CD14-positive monocyte (primary cell): ENCODE results near the gene POC1B. TPM values are rescaled to one million over a fixed set of nuclear protein-coding genes. Genes with fewer than 3 reads are reported as not detected.
"Not testable (repeated sequence)": the region's sequence is repeated elsewhere in the genome, so short reads cannot be mapped to it uniquely, and the experiment has no call there.

Source experiments
- DNase-seq, 3 donors: peaks; one replicate each; pipeline ENCODE4 v3.0.0-alpha.2; 2011 to 2022
- H2AFZ ChIP-seq: 2 replicates; pipeline ENCODE4 v1.6.0; 2012; ENCODE audit warnings: mild to moderate bottlenecking, low read depth, low read length, inconsistent platforms; ENCODE audit not compliant: insufficient read depth, poor library complexity, severe bottlenecking
- H3K27ac ChIP-seq, 2 donors: 1 replicate in 1 of 2; 2 replicates in 1 of 2; pipeline ENCODE4 v1.5.1; 2012 to 2013; ENCODE audit warnings: low read length in 2 of 2, control low read depth in 1 of 2, inconsistent platforms in 1 of 2, low read depth in 1 of 2, mild to moderate bottlenecking in 1 of 2
- H3K27me3 ChIP-seq, 2 donors: one replicate each; pipeline versions ENCODE4 v1.6.0 to v1.6.1; 2011 to 2013; ENCODE audit warnings: low read length in 2 of 2; ENCODE audit not compliant: control insufficient read depth in 2 of 2, insufficient read depth in 2 of 2
- H3K36me3 ChIP-seq, 2 donors: replicated peaks in 1 of 2; 1 replicate in 1 of 2; 2 replicates in 1 of 2; pipeline versions ENCODE4 v1.5.1 to v1.6.1; 2012 to 2013; ENCODE audit warnings: low read length in 2 of 2, control low read depth in 1 of 2, inconsistent platforms in 1 of 2, mild to moderate bottlenecking in 1 of 2; ENCODE audit not compliant: insufficient read depth in 2 of 2, control insufficient read depth in 1 of 2
- H3K4me1 ChIP-seq, 2 donors: 1 replicate in 1 of 2; 2 replicates in 1 of 2; pipeline versions ENCODE4 v1.5.1 to v1.6.1; 2012 to 2013; ENCODE audit warnings: low read length in 2 of 2, control low read depth in 1 of 2, inconsistent platforms in 1 of 2, mild to moderate bottlenecking in 1 of 2, moderate library complexity in 1 of 2; ENCODE audit not compliant: insufficient read depth in 2 of 2, control insufficient read depth in 1 of 2
- H3K4me2 ChIP-seq: replicated peaks from 2 replicates; pipeline ENCODE3; 2012; ENCODE audit warnings: low read length, moderate library complexity, mild to moderate bottlenecking; ENCODE audit not compliant: poor library complexity, severe bottlenecking; ENCODE audit errors: extremely low read depth
- H3K4me3 ChIP-seq, 3 experiments: fragments of 200-600 bp in 1 of 3; sonication (generic) in 1 of 3; replicated peaks in 1 of 3; 1 replicate in 2 of 3; 2 replicates in 1 of 3; pipeline ENCODE4 v1.5.1; 2011 to 2013; ENCODE audit warnings: low read length in 3 of 3, mild to moderate bottlenecking in 3 of 3, control low read depth in 2 of 3, low read depth in 2 of 3, inconsistent platforms in 1 of 3, moderate library complexity in 1 of 3
- H3K79me2 ChIP-seq: 2 replicates; pipeline ENCODE4 v1.6.0; 2012; ENCODE audit warnings: mild to moderate bottlenecking, control low read depth, inconsistent platforms, low read length, moderate library complexity; ENCODE audit not compliant: insufficient read depth
- H3K9ac ChIP-seq: 2 replicates; pipeline ENCODE4 v1.6.0; 2017; ENCODE audit warnings: low read length, mild to moderate bottlenecking; ENCODE audit not compliant: insufficient read depth, poor library complexity, severe bottlenecking
- H3K9me3 ChIP-seq, 2 donors: replicated peaks in 1 of 2; 1 replicate in 1 of 2; 2 replicates in 1 of 2; pipeline versions ENCODE4 v1.5.1 to v1.6.1; 2012 to 2013; ENCODE audit warnings: low read length in 2 of 2, control low read depth in 1 of 2; ENCODE audit not compliant: control insufficient read depth in 1 of 2, insufficient read depth in 1 of 2
- H4K20me1 ChIP-seq: 2 replicates; pipeline ENCODE4 v1.6.0; 2012; ENCODE audit warnings: mild to moderate bottlenecking, low read length, control low read depth, moderate library complexity; ENCODE audit not compliant: insufficient read depth
- H3K27ac Mint-ChIP-seq, 7 donors: one replicate each; pipeline ENCODE4 v1.8.0; 2020; ENCODE audit warnings: mild to moderate bottlenecking in 7 of 7, mixed read lengths in 7 of 7, moderate library complexity in 6 of 7, inconsistent platforms in 2 of 7
- H3K27me3 Mint-ChIP-seq, 3 donors: one replicate each; pipeline ENCODE4 v1.8.0; 2021 to 2022; ENCODE audit warnings: low read depth in 3 of 3, mild to moderate bottlenecking in 3 of 3, mixed read lengths in 3 of 3, moderate library complexity in 3 of 3, inconsistent platforms in 1 of 3
- H3K36me3 Mint-ChIP-seq, 2 donors: one replicate each; pipeline ENCODE4 v1.8.0; 2020; ENCODE audit warnings: mixed read lengths in 2 of 2, inconsistent platforms in 1 of 2, mild to moderate bottlenecking in 1 of 2
- H3K4me1 Mint-ChIP-seq: one replicate; pipeline ENCODE4 v1.8.0; 2020; ENCODE audit warnings: mild to moderate bottlenecking, mixed read lengths
- H3K4me3 Mint-ChIP-seq, 2 donors: one replicate each; pipeline ENCODE4 v1.8.0; 2020; ENCODE audit warnings: mild to moderate bottlenecking in 2 of 2, mixed read lengths in 2 of 2, moderate library complexity in 1 of 2
- H3K9me3 Mint-ChIP-seq, 7 donors: one replicate each; pipeline ENCODE4 v1.8.0; 2020 to 2022; ENCODE audit warnings: mixed read lengths in 7 of 7, mild to moderate bottlenecking in 6 of 7, moderate library complexity in 6 of 7, inconsistent platforms in 2 of 7
- WGBS: methylation state at CpG from one replicate; pipeline ENCODE4 v1.1.5; 2013; ENCODE audit warnings: missing lambda C conversion rate; ENCODE audit not compliant: insufficient coverage; 5-methylcytosine and 5-hydroxymethylcytosine counted together
- intact Hi-C, 2 donors: fragments of 100-400 bp; cut with micrococcal nuclease; formaldehyde crosslinking; loops; one replicate each; pipeline versions ENCODE4 v1.15.0 to v1.15.1; 2023
- polyA plus RNA-seq, 3 donors: library from polyadenylated mRNA; depleted of rRNA in 1 of 3; unstranded in 2 of 3; stranded (reverse) in 1 of 3; fragments of 300-500 nt in 2 of 3; fragments of >200 nt in 1 of 3; fragmentation: Illumina TruSeq in 2 of 3; gene quantifications; 1 replicate in 2 of 3; 2 replicates in 1 of 3; pipeline ENCODE4 v1.2.3, GENCODE V29; 2012 to 2021
- TF ChIP-seq, protein P1 (sequence below): fragments of 200-600 bp; IDR thresholded peaks from one replicate; pipeline ENCODE4 v1.8.0; 2022; ENCODE audit warnings: antibody characterized with exemption, mild to moderate bottlenecking

POC1B gene
- polyA plus RNA-seq, 3 donors = 8.4 to 32.0 (median 29.7) TPM

DNA sequence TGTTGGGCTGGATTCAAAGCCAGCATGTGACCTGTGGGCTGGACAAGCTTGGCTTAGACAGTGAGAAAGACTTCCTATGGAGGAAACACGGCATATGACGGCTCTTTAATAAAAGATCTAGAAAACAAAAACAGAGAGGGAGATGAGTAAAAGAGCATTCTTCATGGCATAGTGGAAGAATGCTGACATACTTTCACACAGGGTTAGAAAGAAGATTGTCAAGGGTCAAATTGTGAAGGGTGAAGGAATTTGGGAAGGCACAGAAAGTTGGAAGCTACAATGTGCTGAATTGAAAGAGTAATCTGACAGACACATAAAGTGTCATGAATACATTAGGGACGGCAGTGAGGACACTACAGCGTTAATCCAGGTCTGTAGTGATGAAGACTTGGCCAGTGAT, 64.7 kb downstream of the POC1B start:
- TF ChIP-seq, protein P1, sequence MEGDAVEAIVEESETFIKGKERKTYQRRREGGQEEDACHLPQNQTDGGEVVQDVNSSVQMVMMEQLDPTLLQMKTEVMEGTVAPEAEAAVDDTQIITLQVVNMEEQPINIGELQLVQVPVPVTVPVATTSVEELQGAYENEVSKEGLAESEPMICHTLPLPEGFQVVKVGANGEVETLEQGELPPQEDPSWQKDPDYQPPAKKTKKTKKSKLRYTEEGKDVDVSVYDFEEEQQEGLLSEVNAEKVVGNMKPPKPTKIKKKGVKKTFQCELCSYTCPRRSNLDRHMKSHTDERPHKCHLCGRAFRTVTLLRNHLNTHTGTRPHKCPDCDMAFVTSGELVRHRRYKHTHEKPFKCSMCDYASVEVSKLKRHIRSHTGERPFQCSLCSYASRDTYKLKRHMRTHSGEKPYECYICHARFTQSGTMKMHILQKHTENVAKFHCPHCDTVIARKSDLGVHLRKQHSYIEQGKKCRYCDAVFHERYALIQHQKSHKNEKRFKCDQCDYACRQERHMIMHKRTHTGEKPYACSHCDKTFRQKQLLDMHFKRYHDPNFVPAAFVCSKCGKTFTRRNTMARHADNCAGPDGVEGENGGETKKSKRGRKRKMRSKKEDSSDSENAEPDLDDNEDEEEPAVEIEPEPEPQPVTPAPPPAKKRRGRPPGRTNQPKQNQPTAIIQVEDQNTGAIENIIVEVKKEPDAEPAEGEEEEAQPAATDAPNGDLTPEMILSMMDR = no peak
- H3K4me1 ChIP-seq = peaks cover 7 to 10% of the 10 kb centered on the region in 2 donors
- no peaks in the 10 kb centered on the region for H3K9me3 ChIP-seq
- peak overlapping the region; percentile 7 to 24 for H3K4me3 Mint-ChIP-seq
- H3K4me2 ChIP-seq = peak overlapping the region; percentile 32
- no peak overlapping the region for H3K9ac ChIP-seq
- H3K27ac ChIP-seq = no peak overlapping the region
- DNase-seq = no peak
- peaks cover 8 to 13% of the 10 kb centered on the region in 2 donors for H3K36me3 Mint-ChIP-seq
- no peaks in the 10 kb centered on the region for H3K27me3 ChIP-seq
- no peaks in the 10 kb centered on the region for H3K36me3 ChIP-seq
- H3K9me3 Mint-ChIP-seq = no peaks in the 10 kb centered on the region
- H3K27ac Mint-ChIP-seq = peak overlapping the region in 5 of 7 donors; percentile 14 to 66 (median 58)
- H3K79me2 ChIP-seq = no peaks in the 10 kb centered on the region
- intact Hi-C loops = loop anchor here (2.0 to 10.0 kb wide), 5 partner anchors 108 to 444 kb away; partner anchors contain the start of gene DUSP6 (in 1 of the 2)
- WGBS = 35% methylated on average over 2 of the region's 4 CpGs
- H3K4me3 ChIP-seq = peak overlapping the region in 1 of 3 experiments; percentile 13
- peak overlapping the region; percentile 60 for H2AFZ ChIP-seq
- no peaks in the 10 kb centered on the region for H3K27me3 Mint-ChIP-seq
- peaks cover 13% of the 10 kb centered on the region for H3K4me1 Mint-ChIP-seq
- H4K20me1 ChIP-seq = no peaks in the 10 kb centered on the region

- H2AFZ ChIP-seq, H3K36me3 ChIP-seq, H4K20me1 ChIP-seq, H3K9me3 Mint-ChIP-seq, H3K9ac ChIP-seq, H3K79me2 ChIP-seq, DNase-seq, H3K4me3 Mint-ChIP-seq, H3K4me3 ChIP-seq, H3K9me3 ChIP-seq, H3K4me1 ChIP-seq, H3K4me2 ChIP-seq, intact Hi-C loops, H3K27ac ChIP-seq, H3K27me3 Mint-ChIP-seq, H3K27me3 ChIP-seq: not testable (repeated sequence)
- TF ChIP-seq, protein P1 = peak; percentile 38
- Mint-ChIP-seq H3K27ac (peak overlapping the region in 1 of 7 donors; percentile 46), H3K36me3 (peaks cover 0 to 19% of the 10 kb centered on the region in 2 donors), H3K4me1 (peaks cover 15% of the 10 kb centered on the region)
- WGBS = no CpG with 5 or more reads among the region's 4 CpGs
These were observed 66.6 kb downstream of the POC1B start for GRCh38 chr12:89459279-89459678.
